ENCODE results near the gene SNRNP48.

- TF ChIP-seq, protein P1, sequence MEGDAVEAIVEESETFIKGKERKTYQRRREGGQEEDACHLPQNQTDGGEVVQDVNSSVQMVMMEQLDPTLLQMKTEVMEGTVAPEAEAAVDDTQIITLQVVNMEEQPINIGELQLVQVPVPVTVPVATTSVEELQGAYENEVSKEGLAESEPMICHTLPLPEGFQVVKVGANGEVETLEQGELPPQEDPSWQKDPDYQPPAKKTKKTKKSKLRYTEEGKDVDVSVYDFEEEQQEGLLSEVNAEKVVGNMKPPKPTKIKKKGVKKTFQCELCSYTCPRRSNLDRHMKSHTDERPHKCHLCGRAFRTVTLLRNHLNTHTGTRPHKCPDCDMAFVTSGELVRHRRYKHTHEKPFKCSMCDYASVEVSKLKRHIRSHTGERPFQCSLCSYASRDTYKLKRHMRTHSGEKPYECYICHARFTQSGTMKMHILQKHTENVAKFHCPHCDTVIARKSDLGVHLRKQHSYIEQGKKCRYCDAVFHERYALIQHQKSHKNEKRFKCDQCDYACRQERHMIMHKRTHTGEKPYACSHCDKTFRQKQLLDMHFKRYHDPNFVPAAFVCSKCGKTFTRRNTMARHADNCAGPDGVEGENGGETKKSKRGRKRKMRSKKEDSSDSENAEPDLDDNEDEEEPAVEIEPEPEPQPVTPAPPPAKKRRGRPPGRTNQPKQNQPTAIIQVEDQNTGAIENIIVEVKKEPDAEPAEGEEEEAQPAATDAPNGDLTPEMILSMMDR (IDR thresholded peaks at IDR 0.05; ENCODE audit: insufficient read depth, low read depth, low read length) = no peak
- TF ChIP-seq EZH2 (IDR thresholded peaks at IDR 0.05; ENCODE audit: insufficient read depth, low read length) = no peak
These were observed 10.1 kb upstream of the SNRNP48 start for GRCh38 chr6:7579851-7580250.
